CD4-positive, alpha-beta T cell treated with Interferon gamma for 1 hour (primary cell): ENCODE results near the gene NAV2.

Experiments
- DNase-seq: peaks from one replicate; pipeline ENCODE4 v3.0.0-alpha.2; 2020

NAV2 gene

GRCh38 chr11:19753451-19754106 lies 40.9 kb downstream of the NAV2 start:
- DNase-seq: no peak

- DNase-seq: no peak
These were observed 44.2 kb downstream of the NAV2 start for GRCh38 chr11:19756675-19757475.

- DNase-seq: no peak
These were observed 46.8 kb downstream of the NAV2 start for GRCh38 chr11:19759389-19759788.

- no peak for DNase-seq
These were observed 49.6 kb downstream of the NAV2 start for GRCh38 chr11:19762266-19762665.

GRCh38 chr11:19763330-19763729 lies 50.7 kb downstream of the NAV2 start:
- no peak for DNase-seq

GRCh38 chr11:19766206-19766605 lies 53.6 kb downstream of the NAV2 start:
- no peak for DNase-seq

- DNase-seq: no peak
These were observed 54.2 kb downstream of the NAV2 start for GRCh38 chr11:19766810-19767209.

GRCh38 chr11:19767627-19768151 lies 55.1 kb downstream of the NAV2 start:
- no peak for DNase-seq

GRCh38 chr11:19768197-19768596 lies 55.6 kb downstream of the NAV2 start:
- DNase-seq: no peak

GRCh38 chr11:19768815-19769214 lies 56.2 kb downstream of the NAV2 start:
- DNase-seq: no peak

GRCh38 chr11:19769820-19770219 lies 57.2 kb downstream of the NAV2 start:
- no peak for DNase-seq

GRCh38 chr11:19770277-19770676 lies 57.6 kb downstream of the NAV2 start:
- no peak for DNase-seq

- DNase-seq: no peak
These were observed 58.8 kb downstream of the NAV2 start for GRCh38 chr11:19771463-19771862.

GRCh38 chr11:19772480-19772879 lies 59.8 kb downstream of the NAV2 start:
- no peak for DNase-seq

GRCh38 chr11:19774329-19774728 lies 61.7 kb downstream of the NAV2 start:
- no peak for DNase-seq

- no peak for DNase-seq
These were observed 62.4 kb downstream of the NAV2 start for GRCh38 chr11:19774817-19775580.

GRCh38 chr11:19775622-19776021 lies 63.0 kb downstream of the NAV2 start:
- no peak for DNase-seq

GRCh38 chr11:19777039-19777376 lies 64.4 kb downstream of the NAV2 start:
- no peak for DNase-seq

GRCh38 chr11:19777377-19778102 lies 64.9 kb downstream of the NAV2 start:
- DNase-seq: peak; percentile 5

- no peak for DNase-seq
These were observed 67.1 kb downstream of the NAV2 start for GRCh38 chr11:19779740-19780139.

GRCh38 chr11:19781351-19781750 lies 68.7 kb downstream of the NAV2 start:
- DNase-seq: no peak

GRCh38 chr11:19785265-19785664 lies 72.6 kb downstream of the NAV2 start:
- no peak for DNase-seq

- DNase-seq: no peak
These were observed 74.0 kb downstream of the NAV2 start for GRCh38 chr11:19786644-19787043.
